Suppressor macrophage (primary cell): ENCODE results near the gene JAM3.
A peak's percentile ranks its signal among the peaks of the same experiment; 100 is the strongest.

Experiments used
- DNase-seq, 4 experiments: peaks; one replicate each; pipeline ENCODE4 v3.0.0-alpha.2; 2020 to 2022
- total RNA-seq, 17 experiments: gene quantifications; one replicate each; lab custom pipeline; 2026; ENCODE audit warnings: mixed read lengths in 6 of 17, inconsistent platforms in 3 of 17; lab: John Stamatoyannopoulos, UW

The JAM3 gene
- total RNA-seq: 0 to 2.4 (median 0.04) reads per million in 17 experiments

GRCh38 chr11:134068829-134069425 lies at the start of gene JAM3:
JAM3 (plus strand) TSS chr11:134069072; CDS start chr11:134069084, 12 bp downstream.
- peak; percentile 23 to 54 (median 43) for DNase-seq

DNA sequence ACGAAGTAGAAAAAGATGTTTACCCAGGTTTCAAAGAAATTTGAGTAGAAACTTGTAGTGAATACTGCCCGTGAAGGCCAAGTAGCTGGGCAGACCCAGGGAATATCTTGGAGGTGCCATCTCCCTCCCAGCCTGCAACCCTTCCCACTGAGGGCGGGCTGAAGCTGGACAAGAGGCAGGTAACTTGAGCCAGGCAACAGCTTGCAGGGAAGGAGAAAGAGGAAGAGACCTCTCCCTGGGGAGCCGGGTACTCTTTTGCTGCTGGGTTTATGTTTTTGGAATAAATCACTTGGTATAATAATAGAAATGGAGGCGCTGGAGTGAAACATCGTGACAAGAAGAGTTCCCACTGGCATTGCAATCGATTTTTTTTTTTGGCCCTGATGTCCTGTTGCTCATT lies 49.4 kb upstream of the JAM3 start:
- no peak for DNase-seq

- DNase-seq: no peak
Measured at GRCh38 chr11:134020598-134020997, 48.3 kb upstream of the JAM3 start.

DNA sequence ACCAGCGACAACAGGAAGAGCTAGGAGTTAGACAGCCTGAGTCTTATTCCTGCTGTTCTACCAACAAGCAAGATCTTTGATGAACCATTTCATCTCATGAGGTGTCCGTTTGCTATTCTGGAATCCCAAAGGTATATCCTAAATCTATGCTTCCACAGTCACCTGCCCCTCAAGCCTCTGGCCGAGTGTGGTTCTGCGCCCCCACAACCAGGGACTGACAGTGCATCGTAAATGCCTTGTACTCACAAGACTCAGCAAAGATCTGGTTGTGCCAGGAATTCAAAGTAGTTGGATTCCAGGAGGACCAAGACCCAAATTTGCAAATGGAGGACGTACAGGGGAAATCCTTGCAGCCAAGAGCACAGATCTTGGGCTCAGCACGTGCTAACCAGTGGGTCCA lies 47.5 kb upstream of the JAM3 start:
- DNase-seq: no peak

GRCh38 chr11:134022748-134023147 lies 46.1 kb upstream of the JAM3 start:
- no peak for DNase-seq

- no peak for DNase-seq
Measured at GRCh38 chr11:134024420-134025081, 44.3 kb upstream of the JAM3 start.

DNA sequence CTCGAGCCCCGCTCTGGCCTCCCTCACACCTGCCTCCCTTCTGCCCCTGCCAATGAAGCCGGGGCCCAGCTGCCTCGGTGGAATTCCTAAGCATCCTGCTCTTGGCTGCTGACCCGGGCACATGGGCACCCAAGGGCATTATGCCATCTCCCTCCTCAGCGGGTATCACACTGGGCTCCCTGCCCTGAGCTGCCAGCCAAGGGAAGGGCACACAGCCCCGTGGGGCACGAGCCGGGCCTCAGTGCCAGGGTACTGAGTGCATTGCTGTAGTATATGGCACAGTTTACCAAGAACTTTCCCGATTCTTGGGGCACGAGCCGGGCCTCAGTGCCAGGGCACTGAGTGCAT lies 43.8 kb upstream of the JAM3 start:
- DNase-seq: no peak

- DNase-seq: no peak
Measured at GRCh38 chr11:134026655-134027343, 42.1 kb upstream of the JAM3 start.

GRCh38 chr11:134027671-134028070 lies 41.2 kb upstream of the JAM3 start:
- DNase-seq: no peak

DNA sequence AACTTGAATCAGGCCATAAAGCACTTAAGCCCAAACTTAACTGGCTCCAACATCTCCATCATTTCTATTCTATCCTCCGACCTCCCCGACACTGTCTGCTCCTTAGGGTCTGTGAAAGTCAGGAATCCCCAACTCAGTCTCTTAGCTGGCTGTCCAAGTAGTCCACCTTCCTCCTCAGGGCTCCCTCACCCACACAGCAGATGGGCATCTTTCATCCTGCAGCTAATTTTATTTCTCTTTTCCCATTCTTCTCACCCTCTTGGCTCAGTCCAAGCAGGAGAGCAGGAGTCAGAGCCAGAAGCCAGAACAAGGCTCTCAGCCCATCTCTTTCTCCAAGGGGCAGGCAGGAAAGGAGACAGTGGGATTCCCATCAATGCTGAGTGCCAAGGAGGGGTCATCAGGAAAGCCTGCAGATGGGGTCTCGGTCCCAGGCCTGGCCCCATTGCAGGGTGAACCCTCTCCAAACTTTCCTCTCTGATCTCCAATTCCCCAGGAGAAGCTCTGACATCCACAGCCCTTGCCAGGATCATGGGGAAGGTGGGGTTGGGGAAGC lies 40.4 kb upstream of the JAM3 start:
- no peak for DNase-seq

DNA sequence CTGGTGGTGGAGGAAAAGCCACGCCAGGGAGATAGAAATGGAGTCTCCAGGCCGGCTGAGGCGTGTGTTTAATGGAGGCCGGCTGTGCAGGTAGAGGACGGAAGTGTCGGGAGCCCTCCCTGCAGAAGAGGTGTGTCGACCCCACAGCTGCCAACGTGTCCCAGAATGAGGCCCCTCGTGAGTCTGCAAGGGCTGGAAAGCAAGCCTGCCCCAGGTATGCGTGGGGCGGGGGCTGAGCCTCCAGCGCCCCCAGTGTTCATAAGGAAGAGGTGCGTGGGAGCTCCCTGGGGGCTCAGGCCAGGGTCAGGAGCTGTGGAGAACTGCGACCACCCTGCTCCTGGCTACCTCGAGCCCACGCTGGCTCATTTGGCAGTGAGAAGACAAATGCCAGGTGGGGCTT lies 38.0 kb upstream of the JAM3 start:
- DNase-seq: no peak

GRCh38 chr11:134032043-134032442 lies 36.8 kb upstream of the JAM3 start:
- no peak for DNase-seq

DNA sequence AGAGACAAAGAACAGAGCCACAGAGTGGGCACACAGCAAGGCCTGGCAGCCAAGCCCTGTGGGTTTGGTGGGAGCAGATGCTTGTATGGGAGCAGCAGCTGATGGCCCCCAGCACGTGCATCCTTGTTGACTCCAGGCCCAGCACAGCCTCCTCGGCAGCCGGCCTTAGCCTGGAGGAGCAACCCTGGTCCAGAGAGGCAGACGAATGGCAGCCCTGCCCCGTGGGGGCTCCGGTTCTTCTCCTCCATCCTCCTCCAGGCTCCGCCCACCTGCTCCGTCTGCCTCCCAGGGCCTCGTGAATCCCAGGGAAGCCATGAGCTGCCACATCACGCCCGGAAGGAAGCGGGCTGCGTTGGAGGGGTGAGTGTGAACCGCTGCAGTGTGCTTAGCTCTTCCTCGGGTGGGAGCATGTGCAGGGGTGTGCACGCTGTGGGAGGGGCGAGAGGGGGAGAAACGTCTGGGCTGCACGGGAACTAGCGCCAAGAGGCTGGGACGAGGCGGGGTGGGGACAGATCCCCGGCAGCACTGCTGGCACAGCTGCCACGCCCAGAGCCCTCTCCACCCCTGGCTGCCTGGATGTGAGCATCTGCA lies 36.3 kb upstream of the JAM3 start:
- peak in 3 of 4 experiments; percentile 8 to 11 (median 9) for DNase-seq

DNA sequence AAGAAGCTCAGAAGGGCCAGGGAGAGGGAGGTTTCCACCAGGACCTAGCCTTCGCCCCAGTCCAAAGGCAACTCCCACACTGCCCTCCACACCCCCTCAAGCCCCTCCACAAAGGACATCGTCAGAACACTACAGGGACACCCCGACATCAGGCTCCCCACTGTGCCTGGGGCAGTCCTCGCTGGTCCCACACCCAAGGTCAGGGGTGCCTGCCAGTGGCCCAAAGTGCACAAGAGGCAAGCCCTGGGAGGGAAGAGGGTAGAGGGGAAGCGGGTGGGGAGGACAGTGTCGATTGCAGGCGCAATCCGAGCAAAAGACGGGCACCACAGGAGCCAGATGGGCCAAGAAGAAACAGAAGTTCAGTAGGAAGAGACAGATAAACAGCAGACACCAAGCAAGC lies 35.6 kb upstream of the JAM3 start:
- DNase-seq: no peak

DNA sequence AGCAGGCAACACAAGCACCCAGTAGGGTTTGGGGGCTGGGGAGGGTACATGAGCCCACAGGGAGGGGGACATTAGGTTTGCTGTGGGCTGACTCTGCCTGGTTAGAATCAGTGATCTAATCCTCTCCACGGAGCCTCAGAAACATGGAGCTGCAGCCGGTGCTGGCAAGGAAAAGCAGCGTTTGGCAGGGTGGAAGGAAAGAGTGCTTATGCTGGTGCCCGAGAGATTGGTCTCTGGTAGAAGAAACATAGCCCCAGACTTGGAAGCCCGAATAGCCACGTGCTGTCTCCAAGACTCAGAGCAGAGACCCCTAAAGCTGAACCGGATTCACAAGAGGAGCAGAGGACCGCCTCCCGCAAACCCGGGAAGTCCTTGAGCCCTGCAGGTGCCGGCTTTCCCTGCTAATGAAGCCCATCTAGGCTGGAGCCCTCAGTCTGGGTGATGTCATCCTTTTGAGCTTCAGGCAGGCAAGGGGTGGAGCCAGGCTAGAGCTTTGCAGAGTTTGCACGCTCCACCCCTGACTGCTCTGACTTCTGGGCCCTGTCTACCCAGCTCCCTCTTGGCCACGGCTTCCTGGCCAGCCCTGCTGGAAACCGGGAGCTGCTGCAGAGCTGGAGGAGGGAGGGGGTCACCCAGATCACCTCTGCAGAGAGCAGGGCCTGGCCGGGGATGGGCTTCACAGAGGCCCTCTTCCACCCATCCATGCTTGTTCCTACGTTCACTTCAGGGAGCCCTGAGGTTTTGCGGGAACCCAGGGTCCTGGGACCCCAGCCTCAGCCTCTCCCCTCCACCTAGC lies 35.0 kb upstream of the JAM3 start:
- DNase-seq: peak; percentile 10 to 51 (median 42)

DNA sequence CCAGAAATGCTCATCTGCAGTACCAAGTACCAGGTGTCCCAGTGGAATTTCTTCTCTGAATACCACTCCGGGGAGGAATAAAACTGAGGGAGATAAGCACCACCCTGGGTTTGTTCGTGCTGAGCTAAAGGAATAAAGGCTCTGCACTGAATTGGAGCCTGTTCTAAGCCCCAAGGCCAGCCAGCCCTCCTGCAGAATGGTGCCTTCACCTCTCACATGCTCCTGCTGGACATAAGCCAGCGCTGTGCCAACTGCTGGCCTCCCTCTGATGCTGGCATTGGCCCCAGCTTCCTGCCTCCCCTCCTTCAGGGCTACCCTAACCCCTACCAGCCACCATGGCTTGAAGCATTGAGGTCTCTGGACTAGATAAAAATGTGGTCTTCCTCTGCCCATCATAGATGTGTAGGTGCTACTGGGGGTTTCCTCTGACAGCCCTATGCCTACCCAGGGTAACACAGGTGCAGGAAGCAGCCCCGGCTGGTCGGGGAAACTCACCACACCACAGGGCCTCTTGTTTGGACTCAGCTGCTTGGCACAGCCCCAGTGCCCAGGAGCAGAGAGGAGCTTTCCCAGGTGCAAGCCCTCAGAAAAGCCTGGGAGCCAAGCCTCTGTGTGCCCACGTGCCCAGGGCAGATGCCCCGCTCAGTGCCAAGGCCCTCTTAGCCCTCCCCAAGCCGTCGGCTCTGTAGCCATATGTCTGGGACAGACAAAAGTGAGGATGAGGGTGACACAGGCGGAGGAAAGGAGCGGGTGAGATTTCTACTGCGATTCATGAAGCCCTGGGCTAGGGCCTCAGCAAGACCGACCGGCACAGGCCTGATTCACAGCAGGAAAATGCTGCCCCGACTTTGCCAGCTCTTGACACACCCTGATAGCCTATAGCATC lies 34.1 kb upstream of the JAM3 start:
- DNase-seq: no peak

DNA sequence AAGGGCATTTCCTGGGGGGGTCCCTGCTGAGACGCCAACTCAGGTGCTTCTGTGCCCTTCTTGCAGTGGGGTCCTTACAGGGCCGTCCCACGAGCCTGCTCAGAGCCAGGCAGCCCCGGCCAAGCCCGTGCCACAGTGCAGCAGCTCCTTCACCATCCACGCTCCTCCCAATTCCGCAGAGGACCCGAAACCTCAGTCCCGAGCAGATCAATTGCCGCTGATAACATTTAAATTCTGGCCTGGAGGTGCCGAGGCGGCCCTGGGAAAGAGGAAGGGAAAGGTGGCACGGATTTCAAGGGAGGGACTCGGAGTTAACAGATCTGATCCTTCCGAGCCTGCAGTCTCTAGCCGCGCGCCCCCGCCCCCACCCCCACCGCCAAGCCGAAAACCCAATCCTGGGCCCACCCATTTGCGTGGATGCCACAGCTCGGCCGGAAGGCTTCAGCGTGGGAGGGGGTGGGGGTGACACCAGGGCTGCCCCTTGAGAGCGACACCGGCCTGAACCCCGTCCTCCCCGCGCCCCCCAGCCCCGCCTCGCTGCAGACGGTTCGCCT lies 32.3 kb upstream of the JAM3 start:
- no peak for DNase-seq

DNA sequence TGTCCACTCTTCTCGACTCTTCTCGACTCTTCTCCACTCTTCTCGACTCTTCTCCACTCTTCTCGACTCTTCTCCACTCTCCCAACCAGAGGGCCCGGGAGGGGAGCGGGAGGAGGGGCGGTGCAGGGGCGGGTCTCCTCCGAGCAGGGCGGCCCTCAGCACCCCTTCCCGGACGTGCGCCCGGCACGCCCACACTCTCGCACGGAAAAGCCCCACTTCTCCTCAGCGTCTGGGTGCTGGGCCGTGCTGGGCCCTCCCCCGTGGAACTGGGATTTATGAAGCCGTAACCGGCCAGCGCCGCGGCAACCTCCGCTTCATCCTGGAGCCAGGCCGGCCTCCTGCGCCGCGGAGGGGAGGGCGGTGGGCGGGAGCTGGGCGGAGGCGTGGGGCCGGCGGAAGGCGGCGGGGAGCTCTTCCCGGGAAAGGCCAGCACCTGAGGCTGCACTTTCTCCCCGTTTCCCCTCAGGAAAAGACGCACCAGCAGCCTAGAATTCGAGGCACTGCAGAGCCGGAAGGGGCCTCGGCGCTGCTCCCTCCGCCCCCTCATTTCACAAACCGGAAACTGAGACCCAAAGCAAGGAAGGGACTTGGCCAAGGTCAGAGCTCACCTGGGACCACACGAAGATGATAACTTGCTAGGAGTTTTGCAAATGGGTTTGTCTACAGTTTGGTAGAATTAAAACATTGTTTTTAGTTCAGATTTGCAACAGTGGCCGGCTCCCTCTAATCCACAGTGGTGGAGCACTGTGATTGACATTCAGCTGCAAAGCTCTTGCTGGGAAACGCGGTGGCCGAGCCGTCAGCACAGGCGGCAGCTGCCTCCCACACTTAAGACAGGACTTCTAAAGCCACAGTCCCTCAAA lies 31.6 kb upstream of the JAM3 start:
- DNase-seq: peak; percentile 9 to 56 (median 42)

DNA sequence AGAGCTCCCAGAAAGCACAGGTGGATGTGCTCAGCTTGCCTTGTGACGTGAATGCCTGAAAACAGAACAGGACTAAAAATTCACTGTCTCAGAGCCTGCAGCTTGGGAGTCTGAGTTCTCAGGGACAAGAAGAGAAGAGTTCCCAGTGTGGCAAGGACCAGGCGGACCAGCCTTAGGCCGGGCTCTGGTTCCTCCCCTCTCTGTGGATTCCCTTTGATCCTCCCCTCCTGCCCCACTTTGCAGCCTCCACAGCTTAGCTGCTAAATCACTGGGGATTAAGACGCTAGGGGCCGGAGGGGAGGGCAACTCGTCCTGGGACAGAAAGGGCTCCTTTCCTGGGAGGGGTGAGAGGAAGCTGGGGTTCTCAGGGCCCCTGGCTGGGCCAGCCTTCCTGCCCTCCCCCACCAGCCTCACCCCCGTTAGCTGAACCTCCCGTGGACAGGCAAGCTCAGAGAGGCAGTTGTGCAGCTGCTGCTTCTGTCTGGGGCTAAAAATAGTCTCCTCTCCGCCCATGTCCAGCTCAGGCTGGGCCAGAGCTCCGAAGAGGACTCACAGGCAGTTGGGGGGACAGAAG lies 29.9 kb upstream of the JAM3 start:
- no peak for DNase-seq
